HG03097 (cell line): Measurements from ENCODE around the gene PNMA6E.
"Not testable (repeated sequence)": the region's sequence is repeated elsewhere in the genome, so short reads cannot be mapped to it uniquely, and the experiment has no call there.

Experiments
- ATAC-seq: cut with Tn5 transposase; IDR thresholded peaks from one replicate; pipeline ENCODE4 v1.9.1; 2021; ENCODE audit not compliant: unreplicated experiment, low FRiP score

PNMA6E gene

DNA sequence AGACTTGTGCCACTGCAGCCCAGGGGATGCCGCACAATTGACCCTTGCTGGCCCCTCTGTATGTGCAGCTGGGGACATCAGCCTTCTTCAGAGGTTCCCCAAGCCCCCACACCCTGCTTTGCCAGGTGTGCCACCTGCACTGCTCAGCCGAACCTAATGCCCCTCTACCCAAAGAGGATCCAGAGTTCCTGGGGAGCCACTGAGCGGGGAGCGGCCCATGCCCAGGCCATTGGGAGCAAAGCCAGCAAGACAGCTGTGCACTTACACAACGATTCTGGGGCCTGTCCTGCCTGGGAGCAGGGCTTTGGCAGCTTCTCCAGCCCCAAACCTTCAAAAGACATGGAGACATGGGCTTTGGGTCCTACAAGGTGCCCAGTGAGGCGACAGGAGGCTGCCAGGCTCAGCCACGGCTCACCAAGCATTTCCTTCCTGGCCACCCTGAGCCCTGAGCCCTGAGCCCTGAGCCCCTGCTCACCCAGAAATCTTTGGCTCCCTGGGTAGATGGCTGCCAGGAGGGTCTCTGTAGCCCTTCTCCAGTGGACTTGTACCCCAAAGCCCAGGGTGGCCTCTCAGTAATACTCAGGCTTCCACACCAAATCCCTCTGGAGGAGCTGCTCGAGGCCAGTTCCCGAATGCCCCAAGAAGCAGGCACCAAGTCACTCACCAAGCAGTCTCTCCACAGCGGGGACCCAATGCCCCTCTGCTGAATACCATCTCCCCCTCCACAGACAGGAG, 13.0 kb downstream of the PNMA6E start:
- no peak for ATAC-seq

DNA sequence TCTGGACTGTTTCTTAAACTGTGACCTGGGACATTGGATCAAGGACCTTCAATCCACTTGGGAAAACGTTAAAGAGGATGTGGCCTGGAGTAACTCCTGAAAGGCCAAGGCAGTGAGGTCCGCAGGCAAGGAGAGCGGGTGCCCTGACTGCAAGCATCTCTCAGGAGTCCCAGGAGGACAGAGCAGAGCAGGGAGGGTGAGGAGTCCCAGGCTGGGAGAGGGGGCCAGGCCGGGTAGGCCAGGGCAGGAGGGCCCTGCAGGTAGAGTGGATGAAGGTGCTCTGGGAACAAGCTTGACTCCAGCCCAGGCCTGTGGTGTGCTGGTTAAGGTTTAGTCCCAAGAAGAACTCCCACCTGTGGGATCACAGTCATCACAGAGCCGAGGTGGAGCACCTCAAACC, 13.8 kb downstream of the PNMA6E start:
- no peak for ATAC-seq

GRCh38 chrX:153386097-153386496, 15.1 kb downstream of the PNMA6E start:
- ATAC-seq: no peak

GRCh38 chrX:153384973-153385372, 16.2 kb downstream of the PNMA6E start:
- ATAC-seq: not testable (repeated sequence)

DNA sequence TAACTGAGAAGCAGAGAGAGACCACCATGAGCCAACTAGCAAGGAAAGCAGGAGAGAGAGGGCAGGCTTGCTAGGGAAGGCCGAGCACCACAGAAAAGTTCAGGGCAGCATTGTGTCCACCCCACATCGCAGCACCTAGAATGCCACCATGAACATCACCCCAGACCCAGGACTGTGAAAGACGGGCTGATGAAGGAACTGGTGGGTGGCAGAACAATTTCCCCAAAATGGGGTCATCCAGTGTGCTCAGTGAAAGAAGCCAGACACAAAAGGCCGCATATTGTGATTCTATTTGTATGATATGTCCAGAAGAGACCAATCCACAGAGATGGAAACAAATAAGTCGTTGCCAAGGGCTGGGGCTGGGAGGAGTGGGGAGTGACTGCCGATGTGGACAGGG, 16.8 kb downstream of the PNMA6E start:
- ATAC-seq: no peak

DNA sequence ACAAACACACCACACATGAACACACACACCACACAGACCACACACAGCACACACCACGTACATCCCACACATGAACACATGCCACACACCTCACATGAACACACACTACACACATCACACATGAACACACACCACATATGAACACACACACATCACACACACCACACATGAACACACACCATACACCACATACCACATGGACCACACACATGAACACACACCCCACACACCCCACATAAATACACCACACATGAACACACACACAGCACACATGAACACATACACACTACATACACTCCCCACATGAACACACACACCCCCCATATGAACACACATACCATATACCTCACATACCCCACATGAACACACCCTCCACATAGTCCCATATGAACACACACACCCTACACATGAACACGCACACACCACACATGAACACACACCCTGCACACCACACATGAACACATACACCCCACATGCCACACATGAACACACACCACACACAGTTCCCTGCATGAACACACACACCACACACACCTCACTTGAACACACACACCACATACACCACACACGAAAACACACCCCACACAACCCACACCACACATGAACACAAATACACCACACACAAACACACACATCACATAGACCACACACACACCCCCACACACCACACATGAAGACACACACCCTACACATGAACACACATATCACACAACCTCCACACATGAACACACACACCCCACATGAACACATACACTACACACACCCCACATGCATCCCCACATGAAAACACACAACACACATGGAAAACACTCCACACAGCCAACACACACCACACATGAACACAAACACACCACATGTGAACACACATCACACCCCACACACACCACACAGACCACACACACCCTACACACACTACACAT, 18.3 kb downstream of the PNMA6E start:
- no peak for ATAC-seq

DNA sequence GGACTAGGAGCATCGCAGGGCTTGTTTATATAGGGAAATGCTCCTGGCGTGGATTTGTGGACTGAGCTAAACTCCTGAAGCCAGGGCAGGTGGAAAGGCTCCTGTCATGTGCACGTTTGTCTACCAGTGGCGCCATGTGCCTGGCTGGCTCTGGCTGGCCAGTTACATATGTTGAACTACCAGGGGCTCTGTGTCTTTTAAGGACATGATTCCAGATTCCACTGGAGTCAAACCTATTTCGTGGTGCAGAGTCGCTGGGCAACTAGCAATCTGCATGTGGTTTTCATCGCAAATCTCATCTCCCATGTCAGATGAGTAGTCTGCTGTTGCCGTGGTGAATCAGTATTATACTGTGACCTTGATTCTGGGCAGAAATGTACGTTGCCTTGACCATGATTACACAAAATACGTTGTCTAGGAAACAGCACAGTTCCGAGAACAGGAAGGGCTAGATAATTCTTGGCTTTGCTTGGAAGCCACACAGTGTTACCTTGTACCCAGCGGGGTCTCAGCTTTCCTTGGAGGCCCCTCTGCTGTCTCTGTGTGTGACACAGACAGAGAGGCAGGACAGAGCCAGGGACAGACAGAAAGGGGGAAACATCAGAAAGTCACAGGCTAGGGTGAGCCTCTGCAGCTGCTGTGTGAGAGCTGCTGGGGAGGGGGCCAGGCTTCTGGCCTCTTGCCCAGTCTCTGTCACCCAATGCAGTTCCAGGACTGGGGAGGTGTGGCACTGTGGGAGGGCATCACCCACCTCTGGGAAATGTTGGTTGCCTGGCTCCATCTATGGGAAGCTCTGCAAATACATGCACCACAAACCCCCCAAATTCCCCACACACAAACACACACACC, 19.2 kb downstream of the PNMA6E start:
- ATAC-seq: no peak

GRCh38 chrX:153380691-153381090, 20.5 kb downstream of the PNMA6E start:
- no peak for ATAC-seq

DNA sequence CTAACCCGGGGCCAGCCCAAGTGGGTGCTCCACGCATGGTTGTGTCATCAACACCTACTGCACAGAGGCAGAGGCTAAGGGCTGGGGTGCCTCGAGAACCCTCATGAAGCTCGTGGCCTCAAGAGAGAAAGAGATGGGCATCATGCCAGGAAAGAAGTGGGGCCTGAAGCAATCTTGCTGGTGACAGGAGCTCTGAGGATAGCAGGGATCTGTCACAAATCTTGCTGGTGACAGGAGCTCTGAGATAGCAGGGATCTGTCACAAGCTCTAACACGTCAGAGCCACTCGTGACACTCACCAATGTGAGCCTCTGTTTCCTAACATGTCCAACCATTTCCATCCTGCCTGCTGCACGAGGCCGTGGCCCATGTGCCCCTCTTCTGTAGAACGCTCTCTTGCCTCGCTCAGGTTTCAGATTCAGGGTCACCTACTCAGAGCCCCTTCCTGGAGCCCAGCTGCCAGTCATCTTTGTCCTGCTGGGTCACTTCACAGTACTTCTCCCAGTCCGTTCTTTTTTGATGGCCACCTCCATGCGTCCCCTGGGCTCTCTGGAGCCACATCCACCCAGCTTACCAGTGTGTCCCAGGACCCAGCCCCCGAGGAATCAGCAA, 21.1 kb downstream of the PNMA6E start:
- no peak for ATAC-seq

DNA sequence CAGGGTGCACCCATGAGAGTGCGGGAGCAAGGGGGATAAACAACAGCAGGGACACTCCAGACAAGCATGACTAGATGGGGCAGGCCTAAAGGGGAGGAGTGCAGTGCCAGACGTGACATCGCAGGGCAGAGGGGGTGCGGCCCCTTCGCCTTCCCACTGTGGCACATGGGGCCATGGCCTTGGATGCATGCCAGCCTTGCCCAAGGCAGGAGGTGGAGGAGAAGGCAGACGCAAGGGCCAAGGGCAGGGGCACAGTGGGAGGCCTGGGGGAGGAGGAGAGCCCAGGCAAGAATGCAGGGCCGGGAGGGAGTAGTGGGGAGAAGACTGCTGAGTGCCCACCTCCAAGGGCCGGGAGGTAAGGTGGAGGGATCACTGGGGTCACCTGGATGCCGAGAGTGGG, 21.6 kb downstream of the PNMA6E start:
- ATAC-seq: no peak

- ATAC-seq: no peak
Measured at GRCh38 chrX:153378607-153379006, 22.5 kb downstream of the PNMA6E start.

DNA sequence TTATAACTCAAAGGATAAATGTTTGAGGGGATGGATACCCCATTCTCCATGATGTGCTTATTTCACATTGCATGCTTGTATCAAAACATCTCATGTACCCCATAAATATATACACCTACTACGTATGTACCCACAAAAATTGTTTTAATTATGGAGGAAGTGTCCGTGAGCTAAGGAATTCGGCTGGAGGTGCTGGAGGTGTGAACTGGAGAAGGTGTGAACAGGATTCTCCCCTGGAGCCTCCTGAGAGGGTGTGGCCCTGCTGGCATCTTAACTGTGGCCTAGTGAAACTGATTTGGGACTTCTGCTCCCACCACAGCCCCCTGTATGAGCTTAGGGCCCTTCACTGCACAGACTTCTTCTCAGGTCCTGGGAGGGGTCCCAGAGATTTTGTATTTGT, 23.4 kb downstream of the PNMA6E start:
- no peak for ATAC-seq

- ATAC-seq: no peak
Measured at GRCh38 chrX:153375571-153375970, 25.6 kb downstream of the PNMA6E start.

GRCh38 chrX:153374426-153374825, 26.7 kb downstream of the PNMA6E start:
- no peak for ATAC-seq

GRCh38 chrX:153372949-153373348, 28.2 kb downstream of the PNMA6E start:
- no peak for ATAC-seq

DNA sequence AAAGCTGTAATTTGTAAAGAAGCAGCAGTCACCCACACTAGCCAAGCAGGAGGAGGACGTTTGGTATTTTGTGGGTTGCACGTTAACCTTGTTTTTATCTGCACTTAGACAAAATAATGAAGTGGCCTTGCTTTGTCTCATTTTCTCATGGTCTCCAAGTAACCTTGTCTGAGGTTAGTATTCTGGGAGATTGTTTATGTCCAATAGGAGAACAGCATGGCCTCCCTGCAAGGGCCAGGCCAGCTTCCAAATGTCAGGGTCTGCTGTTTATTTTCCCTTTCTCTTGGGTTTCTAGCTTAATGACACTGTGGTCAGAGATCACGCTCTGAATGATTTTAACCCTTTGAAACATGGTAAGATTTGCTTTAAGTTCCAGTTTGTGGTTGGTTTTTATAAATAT, 29.9 kb downstream of the PNMA6E start:
- no peak for ATAC-seq

GRCh38 chrX:153370293-153371055, 30.7 kb downstream of the PNMA6E start:
- ATAC-seq: no peak

DNA sequence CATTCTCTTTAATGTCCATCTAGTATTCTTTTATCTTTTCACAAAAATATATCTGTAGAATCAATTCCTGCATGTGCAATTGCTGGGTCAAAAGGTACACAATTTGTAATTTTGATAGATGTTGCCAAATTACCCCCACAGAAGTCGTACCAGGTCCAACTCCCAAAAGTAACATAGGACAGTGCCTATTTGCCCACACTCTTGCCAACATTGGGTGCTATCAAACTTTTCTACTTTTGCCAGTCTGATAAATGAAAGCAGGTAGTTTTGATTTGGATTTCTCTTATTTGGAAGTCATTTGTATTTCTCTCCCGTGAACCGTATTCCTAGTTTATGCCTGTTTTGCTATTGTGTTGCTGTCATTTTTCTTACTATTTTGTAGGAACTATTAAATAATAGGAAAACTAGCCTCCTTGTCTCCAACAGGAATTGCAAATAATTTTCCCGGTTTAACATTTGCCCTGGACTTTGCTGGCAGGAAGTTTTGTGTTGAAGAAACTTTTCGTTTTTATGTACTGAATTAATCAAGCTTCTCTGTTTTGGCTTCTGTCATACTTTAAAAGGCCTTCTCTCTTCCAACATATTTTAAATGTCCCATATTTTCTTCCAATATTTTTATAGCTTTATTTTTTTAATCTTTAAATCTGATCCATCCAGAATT, 34.1 kb downstream of the PNMA6E start:
- no peak for ATAC-seq

GRCh38 chrX:153366119-153366518, 35.0 kb downstream of the PNMA6E start:
- no peak for ATAC-seq
